Activated CD8-positive, alpha-beta memory T cell treated with anti-CD3 and anti-CD28 coated beads for 4 hours (primary cell): ENCODE data around the gene NR4A1.

Source experiments
- DNase-seq, 2 donors: peaks; one replicate each; pipeline ENCODE4 v3.0.0-alpha.2; 2020; ENCODE audit warnings: low read depth in 2 of 2

NR4A1 gene

GRCh38 chr12:52041695-52042123, 9.5 kb upstream of the NR4A1 start:
- no peak for DNase-seq

- DNase-seq = no peak
Measured at GRCh38 chr12:52042706-52043385, 8.4 kb upstream of the NR4A1 start.

GRCh38 chr12:52043386-52044212, 7.6 kb upstream of the NR4A1 start:
- no peak for DNase-seq

- DNase-seq = no peak
Measured at GRCh38 chr12:52044292-52044983, 6.8 kb upstream of the NR4A1 start.

GRCh38 chr12:52045794-52046199, 5.4 kb upstream of the NR4A1 start:
- no peak for DNase-seq

GRCh38 chr12:52046859-52047258, 4.4 kb upstream of the NR4A1 start:
- no peak for DNase-seq

- no peak for DNase-seq
Measured at GRCh38 chr12:52049286-52049685, 2.0 kb upstream of the NR4A1 start.

- no peak for DNase-seq
Measured at GRCh38 chr12:52049688-52050087, 1.6 kb upstream of the NR4A1 start.

GRCh38 chr12:52050116-52050757, 1.0 kb upstream of the NR4A1 start:
- DNase-seq = no peak

- no peak for DNase-seq
Measured at GRCh38 chr12:52052468-52053186, 1.4 kb downstream of the NR4A1 start.

GRCh38 chr12:52053536-52054209, 2.4 kb downstream of the NR4A1 start:
- no peak for DNase-seq

- DNase-seq = no peak
Measured at GRCh38 chr12:52054231-52054832, 3.1 kb downstream of the NR4A1 start.

- no peak for DNase-seq
Measured at GRCh38 chr12:52054833-52055730, 3.8 kb downstream of the NR4A1 start.

- no peak for DNase-seq
Measured at GRCh38 chr12:52055731-52056711, 4.8 kb downstream of the NR4A1 start.

- DNase-seq = no peak
Measured at GRCh38 chr12:52056801-52057637, 5.8 kb downstream of the NR4A1 start.

GRCh38 chr12:52057638-52058576, 6.7 kb downstream of the NR4A1 start:
- no peak for DNase-seq
